Ecto neural progenitor cell (in vitro differentiated cells): ENCODE results near the gene SH3RF3.

ENCODE experiments used
- DNase-seq: peaks from one replicate; pipeline ENCODE4 v3.0.0-alpha.2; 2018; ENCODE audit warnings: low spot score

Gene SH3RF3

DNA sequence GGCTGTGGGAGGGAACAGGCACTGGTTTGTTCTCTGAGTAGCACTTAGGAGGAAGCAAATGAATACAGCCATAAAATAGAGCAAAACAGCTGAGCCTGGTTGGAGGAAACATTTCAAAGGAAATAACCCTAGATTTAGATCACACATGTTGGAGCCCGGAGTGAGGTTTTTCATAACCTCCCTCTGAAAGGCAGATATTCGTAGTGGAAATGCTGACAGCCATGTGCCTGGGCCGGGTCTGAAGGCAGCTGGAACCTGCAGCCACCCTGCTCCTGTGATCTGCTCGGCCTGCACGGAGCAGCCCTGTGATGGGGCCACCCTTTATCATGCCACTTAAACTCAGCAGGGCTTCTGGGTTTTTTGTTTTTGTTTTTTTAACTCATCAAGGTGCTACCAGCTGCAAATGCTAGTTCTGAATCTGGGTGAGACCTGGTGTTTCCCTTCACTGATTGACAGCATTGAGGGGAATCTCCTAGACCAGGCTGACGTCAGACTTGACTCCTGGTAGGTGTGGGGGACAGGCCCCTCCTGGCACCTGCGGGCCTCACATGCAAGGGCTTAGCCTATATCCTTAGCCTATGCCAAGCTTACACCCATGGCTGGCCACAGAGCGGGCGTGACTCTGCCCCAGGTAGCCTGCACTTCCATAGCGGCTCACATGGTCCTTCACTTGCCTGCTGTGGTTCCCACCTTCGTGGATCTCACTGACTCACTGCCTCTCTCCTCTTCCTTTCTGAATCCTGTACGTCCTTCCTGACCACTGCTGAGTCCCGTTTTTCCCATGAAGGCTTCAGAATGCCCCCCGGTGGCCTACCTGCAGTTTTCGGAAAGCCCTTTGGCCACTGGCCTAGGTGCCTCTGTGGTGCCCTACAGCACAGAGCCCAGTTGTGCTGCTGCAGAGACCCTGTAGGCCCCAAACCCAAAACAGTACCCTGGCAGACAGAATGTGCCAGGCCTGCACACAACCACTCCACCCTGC lies 267.5 kb downstream of the SH3RF3 start:
- no peak for DNase-seq

GRCh38 chr2:109397893-109398292 lies 268.9 kb downstream of the SH3RF3 start:
- DNase-seq, result no peak

DNA sequence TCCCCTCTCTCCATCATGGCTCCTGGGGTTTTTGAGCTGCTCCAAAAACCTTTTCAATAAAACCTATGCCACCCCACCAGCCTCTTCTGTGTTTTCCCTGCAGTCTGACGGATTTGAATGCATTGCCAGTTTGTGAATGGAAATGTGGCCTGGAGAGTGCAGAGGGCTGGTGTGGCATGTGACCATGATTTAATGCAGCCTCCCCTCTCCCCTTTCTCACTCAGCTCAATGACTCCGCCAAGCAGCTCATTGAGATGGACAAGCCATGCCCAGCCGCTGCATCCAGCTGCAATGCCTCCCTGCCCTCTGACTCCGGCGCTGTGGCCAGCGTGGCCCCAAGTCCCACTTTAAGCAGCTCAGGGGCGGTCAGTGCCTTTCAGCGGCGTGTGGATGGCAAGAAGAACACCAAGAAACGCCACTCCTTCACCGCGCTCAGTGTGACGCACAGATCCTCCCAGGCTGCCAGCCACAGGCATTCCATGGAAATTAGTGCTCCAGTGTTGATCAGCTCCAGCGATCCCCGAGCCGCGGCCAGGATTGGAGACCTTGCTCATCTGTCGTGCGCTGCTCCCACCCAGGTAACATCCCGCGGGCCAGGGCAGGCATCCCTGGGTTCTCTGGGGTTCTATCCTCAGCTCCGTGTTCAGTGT lies 269.5 kb downstream of the SH3RF3 start:
- no peak for DNase-seq

- no peak for DNase-seq
Observed at GRCh38 chr2:109399066-109399465, 270.1 kb downstream of the SH3RF3 start.

GRCh38 chr2:109400102-109400501 lies 271.1 kb downstream of the SH3RF3 start:
- DNase-seq, result no peak

DNA sequence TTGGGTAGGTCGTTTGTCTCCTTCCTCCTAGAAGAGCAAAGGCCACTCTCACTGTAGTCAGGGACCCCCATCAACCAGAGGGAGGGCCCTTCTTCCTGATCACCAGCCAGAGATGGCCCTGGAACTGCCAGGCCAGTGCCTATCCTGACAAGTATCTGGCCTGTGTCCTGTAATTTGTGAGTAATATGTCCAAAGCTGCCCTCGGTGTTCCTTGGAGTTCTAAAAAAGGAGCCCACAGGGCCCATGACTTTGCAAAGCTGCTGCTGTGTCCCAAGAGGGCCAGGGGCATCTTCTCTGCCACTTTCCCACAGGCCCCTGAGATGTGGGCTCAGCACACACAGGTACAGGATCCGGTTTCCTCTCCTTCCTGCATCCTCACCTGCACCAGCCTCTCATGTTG lies 272.4 kb downstream of the SH3RF3 start:
- DNase-seq, result no peak

DNA sequence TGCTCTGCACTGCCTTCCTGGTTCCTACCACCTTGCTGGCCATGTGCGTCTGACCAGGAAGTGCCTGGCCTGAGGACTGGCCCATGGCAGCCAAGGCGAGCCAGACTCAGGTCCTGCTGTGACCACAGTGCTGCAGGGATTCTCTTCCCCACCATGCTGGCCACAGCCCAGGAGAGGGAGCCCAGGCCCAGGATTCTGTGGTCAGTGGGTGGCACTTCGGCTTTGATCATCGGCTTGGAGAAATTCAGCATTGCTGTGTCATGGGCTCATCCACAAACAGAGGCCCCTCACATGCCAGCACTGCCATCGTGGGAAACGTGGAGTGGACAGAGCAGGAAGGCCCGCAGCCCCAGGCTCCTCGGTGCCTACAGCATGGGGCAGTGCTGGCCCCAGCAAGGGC lies 273.2 kb downstream of the SH3RF3 start:
- DNase-seq, result no peak

GRCh38 chr2:109402980-109403840 lies 274.2 kb downstream of the SH3RF3 start:
- DNase-seq, result no peak

DNA sequence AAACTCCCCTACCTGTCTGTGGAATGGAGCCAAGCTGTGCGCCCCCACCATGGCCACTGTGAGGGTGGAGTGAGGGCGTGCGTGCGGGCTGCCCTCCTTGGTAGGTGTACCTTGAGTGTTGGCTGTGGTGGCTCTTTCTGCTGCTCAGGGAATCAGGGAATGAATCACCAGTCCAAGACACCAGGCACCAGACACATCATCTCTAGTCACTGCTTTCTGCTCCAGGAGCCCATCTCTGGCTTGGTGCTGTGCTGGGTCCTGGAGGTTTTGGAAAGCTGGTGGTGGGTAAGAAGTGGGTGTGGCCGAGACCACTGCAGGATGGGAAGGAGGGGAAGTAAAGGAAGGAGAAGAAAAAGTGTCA lies 274.8 kb downstream of the SH3RF3 start:
- no peak for DNase-seq

DNA sequence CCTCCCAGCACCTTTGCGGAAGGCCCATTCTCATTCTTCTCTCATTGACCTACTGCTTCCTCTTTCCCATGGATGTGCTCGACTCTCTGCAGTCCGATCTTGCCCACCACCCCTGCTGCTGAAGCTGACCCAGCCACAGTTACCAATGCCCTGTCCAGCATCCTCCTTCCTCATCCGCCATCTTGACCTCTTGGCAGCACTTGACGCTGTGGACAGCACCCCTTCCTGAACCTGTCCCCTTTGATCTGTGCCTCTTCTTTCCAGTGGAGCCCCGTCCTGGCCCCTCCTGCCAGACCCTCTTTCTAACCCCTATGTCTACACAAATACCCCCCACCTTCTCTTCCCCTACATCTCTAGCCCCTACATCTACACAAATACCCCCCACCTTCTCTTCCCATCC lies 275.7 kb downstream of the SH3RF3 start:
- DNase-seq, result no peak

- DNase-seq, result no peak
Observed at GRCh38 chr2:109405873-109406272, 276.9 kb downstream of the SH3RF3 start.

- DNase-seq, result no peak
Observed at GRCh38 chr2:109406301-109406700, 277.3 kb downstream of the SH3RF3 start.

GRCh38 chr2:109407276-109408042 lies 278.5 kb downstream of the SH3RF3 start:
- no peak for DNase-seq

GRCh38 chr2:109408043-109408335 lies 279.0 kb downstream of the SH3RF3 start:
- no peak for DNase-seq

DNA sequence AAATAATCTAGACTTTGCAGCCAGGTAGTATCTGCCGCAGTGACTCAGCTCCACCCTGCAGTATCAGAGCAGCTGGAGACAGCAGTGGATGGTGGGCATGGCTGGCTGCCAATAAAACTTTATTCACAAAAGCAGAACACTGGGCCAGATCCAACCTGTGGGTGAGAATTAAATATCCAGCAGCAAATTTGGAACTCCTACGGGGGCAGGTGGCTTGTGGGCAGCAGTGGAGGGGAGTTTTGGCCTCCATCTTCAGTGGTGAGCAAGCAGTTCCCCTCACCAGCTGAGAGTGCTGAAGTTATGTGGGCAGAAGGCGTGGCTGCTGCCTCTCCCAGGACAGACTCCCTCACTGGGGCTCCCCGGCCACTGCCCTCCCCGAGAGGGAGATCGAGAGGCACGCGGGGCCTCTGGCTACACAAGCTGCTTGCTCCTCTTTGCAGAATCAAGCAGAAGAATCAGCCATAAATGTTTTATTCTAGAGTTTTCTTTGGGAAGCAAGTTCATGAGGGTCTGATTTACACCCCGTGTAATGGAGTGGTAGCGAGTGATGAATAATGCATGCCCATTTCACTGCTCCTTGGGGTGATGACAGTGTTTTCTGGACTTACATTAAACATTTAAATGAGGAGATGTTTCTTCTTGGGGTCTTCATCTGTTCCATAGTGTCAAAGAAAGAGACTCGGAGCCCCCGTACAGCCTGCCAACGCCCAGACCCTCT lies 280.5 kb downstream of the SH3RF3 start:
- DNase-seq, result no peak

GRCh38 chr2:109410039-109410815 lies 281.2 kb downstream of the SH3RF3 start:
- peak; percentile 69 for DNase-seq

GRCh38 chr2:109411640-109412325 lies 282.8 kb downstream of the SH3RF3 start:
- no peak for DNase-seq

DNA sequence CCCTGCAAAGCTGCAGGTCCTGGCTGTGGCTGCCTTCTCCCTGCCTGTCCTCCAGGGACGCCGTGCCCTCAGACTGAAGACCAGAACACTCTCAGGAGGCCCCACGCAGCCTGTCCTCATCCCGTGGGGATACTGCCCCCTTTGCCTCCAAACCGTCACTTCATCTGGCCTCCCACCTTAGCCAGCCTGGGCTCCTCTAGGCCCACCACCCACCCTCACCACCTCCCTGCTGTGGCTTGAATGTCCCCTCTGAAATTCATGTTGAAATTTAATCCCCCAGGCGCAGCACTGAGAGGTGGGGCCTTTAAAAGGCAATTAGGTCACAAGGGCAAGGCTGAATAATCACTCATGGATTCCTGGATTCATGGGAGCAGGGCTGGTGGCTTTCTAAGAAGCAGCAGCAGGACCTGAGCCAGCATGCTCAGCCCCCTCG lies 286.6 kb downstream of the SH3RF3 start:
- no peak for DNase-seq

- no peak for DNase-seq
Observed at GRCh38 chr2:109417701-109418335, 288.8 kb downstream of the SH3RF3 start.
